Liver (tissue), 3 donors: Measurements from ENCODE around the gene LIMS1.
"Not testable (repeated sequence)": the region's sequence is repeated elsewhere in the genome, so short reads cannot be mapped to it uniquely, and the experiment has no call there.

Experiments used
- ATF3 ChIP-seq: IDR thresholded peaks from 2 replicates; pipeline ENCODE4 v1.6.1; 2016; ENCODE audit warnings: antibody characterized with exemption
- CTCF ChIP-seq: fragments of 150-350 bp; IDR thresholded peaks from 2 replicates; pipeline ENCODE4 v1.5.1; 2017; ENCODE audit warnings: improper control_type of control experiment, low read depth, low read length; ENCODE audit not compliant: missing input control
- JUND ChIP-seq, 2 donors: IDR thresholded peaks; 2 replicates each; pipeline ENCODE4 v1.6.1; 2016; ENCODE audit warnings: antibody characterized with exemption in 2 of 2
- NR2F2 ChIP-seq: IDR thresholded peaks from 2 replicates; pipeline ENCODE4 v1.6.1; 2016; ENCODE audit warnings: antibody characterized with exemption
- RAD21 ChIP-seq, 2 donors: IDR thresholded peaks; 2 replicates each; pipeline ENCODE4 v1.6.1; 2016; ENCODE audit warnings: antibody characterized with exemption in 2 of 2, mild to moderate bottlenecking in 2 of 2
- YY1 ChIP-seq: IDR thresholded peaks from 2 replicates; pipeline ENCODE4 v1.6.1; 2016; ENCODE audit warnings: antibody characterized with exemption, mild to moderate bottlenecking
- TF ChIP-seq, protein P1 (sequence below): IDR thresholded peaks from 2 replicates; pipeline ENCODE4 v1.6.1; 2016; ENCODE audit warnings: antibody characterized with exemption, mild to moderate bottlenecking
- TF ChIP-seq, protein P2 (sequence below): IDR thresholded peaks from 2 replicates; pipeline ENCODE4 v1.6.1; 2016; ENCODE audit warnings: antibody characterized with exemption
- donor health status: healthy.
- donor health status: healthy.

DNA sequence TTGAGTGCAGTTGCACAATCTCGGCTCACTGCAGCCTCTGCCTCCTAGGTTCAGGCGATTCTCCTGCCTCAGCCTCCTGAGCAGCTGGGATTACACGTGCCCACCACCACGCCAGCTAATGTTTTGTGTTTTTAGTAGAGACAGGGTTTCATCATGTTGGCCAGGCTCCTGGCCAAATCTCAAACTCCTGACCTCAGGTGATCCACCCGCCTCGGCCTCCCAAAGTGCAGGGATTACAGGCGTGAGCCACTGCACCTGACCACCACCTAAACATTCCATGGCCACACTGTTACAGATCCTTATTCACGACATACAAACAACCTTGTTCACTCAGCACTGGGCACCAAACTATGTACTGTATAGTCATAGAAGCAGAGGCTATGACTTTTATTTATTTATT is 116.2 kb downstream of the LIMS1 start:
- not testable (repeated sequence) for TF ChIP-seq CTCF; YY1; RAD21 (IDR thresholded peaks at IDR 0.05); ATF3; JUND (IDR thresholded peaks at IDR 0.05); NR2F2
- TF ChIP-seq, protein P1, sequence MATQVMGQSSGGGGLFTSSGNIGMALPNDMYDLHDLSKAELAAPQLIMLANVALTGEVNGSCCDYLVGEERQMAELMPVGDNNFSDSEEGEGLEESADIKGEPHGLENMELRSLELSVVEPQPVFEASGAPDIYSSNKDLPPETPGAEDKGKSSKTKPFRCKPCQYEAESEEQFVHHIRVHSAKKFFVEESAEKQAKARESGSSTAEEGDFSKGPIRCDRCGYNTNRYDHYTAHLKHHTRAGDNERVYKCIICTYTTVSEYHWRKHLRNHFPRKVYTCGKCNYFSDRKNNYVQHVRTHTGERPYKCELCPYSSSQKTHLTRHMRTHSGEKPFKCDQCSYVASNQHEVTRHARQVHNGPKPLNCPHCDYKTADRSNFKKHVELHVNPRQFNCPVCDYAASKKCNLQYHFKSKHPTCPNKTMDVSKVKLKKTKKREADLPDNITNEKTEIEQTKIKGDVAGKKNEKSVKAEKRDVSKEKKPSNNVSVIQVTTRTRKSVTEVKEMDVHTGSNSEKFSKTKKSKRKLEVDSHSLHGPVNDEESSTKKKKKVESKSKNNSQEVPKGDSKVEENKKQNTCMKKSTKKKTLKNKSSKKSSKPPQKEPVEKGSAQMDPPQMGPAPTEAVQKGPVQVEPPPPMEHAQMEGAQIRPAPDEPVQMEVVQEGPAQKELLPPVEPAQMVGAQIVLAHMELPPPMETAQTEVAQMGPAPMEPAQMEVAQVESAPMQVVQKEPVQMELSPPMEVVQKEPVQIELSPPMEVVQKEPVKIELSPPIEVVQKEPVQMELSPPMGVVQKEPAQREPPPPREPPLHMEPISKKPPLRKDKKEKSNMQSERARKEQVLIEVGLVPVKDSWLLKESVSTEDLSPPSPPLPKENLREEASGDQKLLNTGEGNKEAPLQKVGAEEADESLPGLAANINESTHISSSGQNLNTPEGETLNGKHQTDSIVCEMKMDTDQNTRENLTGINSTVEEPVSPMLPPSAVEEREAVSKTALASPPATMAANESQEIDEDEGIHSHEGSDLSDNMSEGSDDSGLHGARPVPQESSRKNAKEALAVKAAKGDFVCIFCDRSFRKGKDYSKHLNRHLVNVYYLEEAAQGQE: not testable (repeated sequence)
- TF ChIP-seq, protein P2, sequence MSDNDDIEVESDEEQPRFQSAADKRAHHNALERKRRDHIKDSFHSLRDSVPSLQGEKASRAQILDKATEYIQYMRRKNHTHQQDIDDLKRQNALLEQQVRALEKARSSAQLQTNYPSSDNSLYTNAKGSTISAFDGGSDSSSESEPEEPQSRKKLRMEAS: not testable (repeated sequence)
